GM19397 (cell line): ENCODE data around the gene RFX8.
"Not testable (repeated sequence)": the region's sequence is repeated elsewhere in the genome, so short reads cannot be mapped to it uniquely, and the experiment has no call there.

ENCODE experiments used
- ATAC-seq: cut with Tn5 transposase; IDR thresholded peaks from one replicate; pipeline ENCODE4 v1.9.1; 2021; ENCODE audit warnings: mild to moderate bottlenecking, moderate library complexity; ENCODE audit not compliant: unreplicated experiment

Gene RFX8

DNA sequence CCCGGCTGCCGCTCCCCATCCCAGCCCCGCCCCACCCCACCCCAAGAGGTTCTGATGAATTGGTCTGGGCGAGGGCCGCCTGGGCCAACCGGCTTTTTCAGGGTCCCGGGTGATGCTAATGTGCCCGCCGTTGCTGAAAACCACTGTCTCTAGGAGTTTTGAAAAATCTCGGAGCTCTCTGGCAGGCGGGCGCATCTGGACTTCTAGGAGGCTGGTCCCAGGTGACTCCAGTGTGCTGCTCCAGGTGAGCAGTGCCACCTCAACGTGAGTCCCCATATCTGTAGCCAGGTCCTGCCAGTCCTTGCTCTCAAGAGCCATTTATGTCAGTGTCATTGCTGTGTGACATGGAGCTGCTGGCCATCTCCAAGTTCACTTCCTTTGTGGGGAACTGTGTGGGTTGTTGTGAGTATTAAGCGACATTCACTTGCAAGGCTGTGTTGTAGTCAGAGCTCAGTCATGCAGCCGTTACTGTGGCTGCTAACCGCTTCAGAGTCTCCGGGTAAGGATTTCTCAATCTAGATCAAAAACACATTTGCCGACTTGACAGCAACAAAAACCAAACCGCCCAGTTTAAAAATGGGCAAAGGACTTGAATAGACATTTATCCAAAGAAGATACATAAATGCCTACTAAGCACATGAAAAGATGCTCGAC is at the start of gene RFX8:
RFX8 (minus strand) TSS at position 382 of the 654 bp plus-strand sequence. CDS start 8,264 bp downstream, outside the sequence.
- no peak for ATAC-seq

DNA sequence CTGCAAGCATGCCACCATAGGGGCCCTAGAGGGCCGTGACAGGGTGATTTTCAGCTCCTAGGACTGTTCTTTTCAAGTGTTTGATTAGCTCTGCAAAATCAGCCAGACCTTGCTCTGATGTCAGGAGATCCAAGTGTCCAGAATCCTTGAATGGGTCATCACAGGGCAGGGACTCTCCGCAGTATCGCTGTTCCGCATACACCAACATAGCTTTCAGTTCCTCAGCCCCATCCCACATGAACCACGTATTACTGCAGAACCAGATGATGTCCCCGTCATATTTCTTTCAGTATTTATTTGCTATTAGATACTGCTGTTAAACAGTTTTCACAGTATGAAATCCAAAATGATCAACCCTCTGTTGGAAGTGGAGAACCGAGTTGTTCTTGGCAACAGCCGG is 46.6 kb upstream of the RFX8 start:
- no peak for ATAC-seq

- ATAC-seq, result no peak
Observed at GRCh38 chr2:101520246-101520645, 45.3 kb upstream of the RFX8 start.

DNA sequence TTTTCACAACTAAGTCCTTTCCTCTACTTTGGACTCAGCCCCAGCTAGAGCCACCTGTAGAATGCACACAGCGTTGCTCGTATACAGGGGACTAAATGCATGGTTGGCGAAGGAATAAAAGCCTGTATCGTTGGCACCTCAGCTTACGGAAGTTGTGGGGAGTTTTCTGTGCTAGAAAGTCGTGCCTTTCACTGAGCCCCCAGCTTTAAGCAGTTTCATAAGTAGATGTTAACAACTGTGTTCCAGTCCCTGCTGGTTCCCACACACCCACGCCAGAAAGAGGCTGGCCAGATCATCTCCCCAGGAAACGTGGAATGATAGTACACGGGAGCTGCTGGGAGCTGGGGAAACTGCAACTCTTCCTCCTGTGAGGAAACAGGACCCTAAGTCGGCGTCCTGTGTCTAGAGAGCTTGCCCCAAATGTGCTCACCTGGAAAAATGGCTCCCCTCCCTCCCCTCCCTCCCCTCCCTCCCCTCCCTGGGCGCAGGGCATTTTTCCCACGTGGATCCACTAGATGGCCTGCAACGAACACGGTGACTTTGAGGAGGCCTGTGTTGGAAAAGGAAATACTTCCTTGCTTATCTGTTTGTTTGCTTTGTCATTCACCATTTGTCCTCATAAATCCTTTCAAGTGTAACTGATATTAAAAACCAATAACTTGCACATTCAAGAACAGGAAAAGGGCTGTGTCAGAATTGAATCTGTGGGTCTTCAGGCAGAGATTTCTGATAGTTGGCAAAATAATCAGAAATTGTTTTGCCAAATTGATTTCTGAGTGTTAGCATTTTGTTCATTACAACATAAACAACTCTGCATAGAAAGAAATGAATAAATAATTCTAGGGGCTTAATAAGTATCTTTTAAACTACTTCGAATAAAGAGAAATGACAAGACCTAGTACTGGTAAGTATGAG is 43.9 kb upstream of the RFX8 start:
- no peak for ATAC-seq

GRCh38 chr2:101517758-101518271 is 42.9 kb upstream of the RFX8 start:
- no peak for ATAC-seq

DNA sequence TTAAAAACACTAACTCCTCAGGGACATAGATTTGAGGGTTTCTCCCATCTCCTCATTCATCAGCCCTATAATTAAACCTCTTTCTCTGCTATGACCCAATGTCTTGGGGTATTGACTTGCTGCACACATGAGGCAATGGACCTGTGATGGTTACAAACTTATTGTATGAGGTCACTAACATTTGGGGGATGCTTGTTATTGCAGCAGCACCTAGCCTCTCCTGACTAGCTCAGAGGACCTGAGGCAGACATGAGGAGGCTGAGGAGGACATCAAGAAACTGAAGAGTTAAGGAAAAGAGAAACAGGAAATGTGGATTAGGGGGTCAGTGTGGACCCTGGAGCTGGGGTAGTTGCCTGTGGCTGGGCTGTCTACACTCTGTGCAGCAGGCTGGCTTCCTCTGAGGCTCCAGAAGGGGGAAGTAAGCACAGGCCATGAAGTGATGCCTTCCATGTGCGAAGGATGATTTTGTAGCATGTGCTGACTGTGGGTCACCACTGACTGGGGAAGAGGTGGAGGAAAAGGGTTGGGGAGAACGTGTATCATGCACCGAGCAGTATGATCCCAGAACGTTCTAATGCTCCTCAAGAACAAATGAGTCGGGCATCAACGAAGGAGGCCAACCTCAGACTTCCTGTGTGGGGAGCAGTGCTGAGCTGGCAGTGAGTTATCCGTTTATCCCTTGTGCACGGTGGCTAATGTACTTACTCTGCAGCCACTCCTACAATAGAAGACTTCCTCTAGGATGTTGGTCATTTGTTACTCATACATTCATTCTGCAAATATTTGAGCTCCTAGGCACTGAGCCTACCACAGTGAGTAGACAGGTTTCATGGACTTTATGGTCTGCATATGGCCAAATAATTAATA is 42.1 kb upstream of the RFX8 start:
- ATAC-seq, result no peak

DNA sequence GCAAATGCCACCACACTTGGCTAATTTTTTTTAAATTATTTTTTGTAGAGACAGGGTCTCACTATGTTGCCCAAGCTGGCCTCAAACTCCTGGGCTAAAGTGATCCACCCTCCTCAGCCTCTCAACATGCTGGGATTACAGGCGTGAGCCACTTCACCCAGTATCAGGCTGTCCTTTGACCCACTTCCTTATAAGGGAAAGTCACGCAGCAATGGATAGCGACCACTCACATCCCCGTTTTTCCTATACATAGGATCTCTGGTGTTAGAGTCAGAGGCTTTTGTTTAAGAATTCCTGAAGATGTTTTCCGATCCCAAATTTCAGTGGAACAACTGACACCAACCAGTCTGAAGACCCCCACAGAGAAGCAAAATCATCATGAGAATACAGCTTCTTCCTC is 41.4 kb upstream of the RFX8 start:
- no peak for ATAC-seq

- ATAC-seq, result no peak
Observed at GRCh38 chr2:101515477-101515876, 40.6 kb upstream of the RFX8 start.

DNA sequence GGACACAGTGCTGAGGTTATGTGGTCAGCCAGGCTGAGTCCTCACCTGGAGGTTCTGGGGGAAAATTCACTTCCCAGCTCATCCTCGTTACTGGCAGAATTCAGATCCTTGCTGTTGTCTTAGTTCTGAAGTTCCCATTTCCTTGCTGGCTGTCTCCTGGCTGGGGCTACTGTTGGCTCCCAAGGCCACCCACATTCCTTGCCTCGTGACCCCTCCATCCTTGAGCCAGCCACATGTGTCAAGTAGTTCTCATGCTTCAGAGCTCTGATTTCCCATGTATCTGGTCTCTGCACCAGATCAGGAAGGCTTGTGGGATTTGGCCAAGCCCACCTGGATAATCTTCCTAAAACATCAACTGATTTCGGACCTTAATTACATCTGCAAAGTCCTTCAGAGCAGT is 38.1 kb upstream of the RFX8 start:
- ATAC-seq, result no peak

DNA sequence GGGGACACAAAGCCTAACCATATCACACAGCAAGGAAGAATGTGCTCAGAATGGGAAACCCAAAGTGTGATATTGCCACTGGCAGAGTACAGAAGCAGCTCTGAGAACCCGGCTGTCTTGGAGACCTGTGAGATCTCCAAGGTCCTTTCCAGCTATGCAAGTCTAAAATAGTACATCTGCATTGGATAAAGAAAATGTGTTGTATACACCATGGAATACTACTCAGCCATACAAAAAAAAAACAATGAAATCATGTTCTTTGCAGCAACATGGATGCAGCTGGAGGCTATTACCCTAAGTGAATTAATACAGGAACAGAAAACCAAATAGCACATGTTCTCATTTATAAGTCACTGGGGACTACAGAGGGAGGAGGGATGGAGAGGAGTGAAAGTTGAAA is 36.5 kb upstream of the RFX8 start:
- no peak for ATAC-seq

GRCh38 chr2:101509499-101510284 is 34.8 kb upstream of the RFX8 start:
- no peak for ATAC-seq

- no peak for ATAC-seq
Observed at GRCh38 chr2:101508636-101509035, 33.7 kb upstream of the RFX8 start.

DNA sequence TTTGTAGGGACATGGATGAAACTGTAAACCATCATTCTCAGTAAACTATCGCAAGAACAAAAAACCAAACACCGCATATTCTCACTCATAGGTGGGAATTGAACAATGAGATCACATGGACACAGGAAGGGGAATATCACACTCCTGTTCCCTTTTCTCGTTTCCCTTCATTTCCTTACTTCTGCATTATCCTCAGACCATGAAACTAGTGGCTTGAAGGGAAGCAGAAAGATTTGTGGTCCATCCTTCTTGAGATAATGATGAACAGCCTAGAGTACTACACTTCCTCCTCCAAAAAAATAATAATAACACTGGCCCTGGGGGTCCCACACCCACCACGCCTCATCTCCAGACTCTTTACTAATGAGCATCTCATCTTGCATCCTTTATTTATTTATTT is 30.4 kb upstream of the RFX8 start:
- ATAC-seq, result not testable (repeated sequence)

DNA sequence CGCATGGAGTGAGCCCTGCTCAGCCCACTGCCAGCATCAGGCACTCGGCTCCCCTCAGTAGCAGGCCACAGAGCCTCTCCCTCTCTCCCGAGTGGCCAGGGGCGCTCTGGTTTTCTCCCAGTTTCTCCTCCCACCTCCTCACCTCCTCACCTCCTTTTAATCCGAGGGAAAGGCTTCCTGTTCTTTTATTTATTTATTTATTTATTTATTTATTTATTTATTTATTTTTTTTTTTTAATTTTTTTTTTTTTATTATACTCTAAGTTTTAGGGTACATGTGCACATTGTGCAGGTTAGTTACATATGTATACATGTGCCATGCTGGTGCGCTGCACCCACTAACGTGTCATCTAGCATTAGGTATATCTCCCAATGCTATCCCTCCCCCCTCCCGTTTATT is 29.8 kb upstream of the RFX8 start:
- not testable (repeated sequence) for ATAC-seq

- no peak for ATAC-seq
Observed at GRCh38 chr2:101502095-101502494, 27.2 kb upstream of the RFX8 start.

DNA sequence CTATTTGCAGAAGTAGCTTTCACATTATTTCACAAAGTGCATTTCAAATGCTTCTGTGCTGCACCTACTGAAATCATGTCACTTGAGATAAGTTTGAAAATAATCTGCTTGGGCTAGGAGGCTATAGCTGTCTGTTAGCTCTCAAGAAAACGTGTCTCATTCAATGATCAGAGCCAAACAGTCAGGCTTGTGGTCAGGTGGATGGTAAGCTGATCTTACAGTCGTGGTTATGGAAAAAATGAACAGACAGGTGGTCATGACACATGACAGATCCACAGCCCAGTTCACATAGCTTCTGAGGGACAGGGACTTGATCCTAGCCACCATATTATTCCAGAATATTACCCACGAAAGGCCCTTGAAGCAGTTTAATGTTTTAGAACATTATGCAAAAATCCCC is 26.5 kb upstream of the RFX8 start:
- no peak for ATAC-seq

DNA sequence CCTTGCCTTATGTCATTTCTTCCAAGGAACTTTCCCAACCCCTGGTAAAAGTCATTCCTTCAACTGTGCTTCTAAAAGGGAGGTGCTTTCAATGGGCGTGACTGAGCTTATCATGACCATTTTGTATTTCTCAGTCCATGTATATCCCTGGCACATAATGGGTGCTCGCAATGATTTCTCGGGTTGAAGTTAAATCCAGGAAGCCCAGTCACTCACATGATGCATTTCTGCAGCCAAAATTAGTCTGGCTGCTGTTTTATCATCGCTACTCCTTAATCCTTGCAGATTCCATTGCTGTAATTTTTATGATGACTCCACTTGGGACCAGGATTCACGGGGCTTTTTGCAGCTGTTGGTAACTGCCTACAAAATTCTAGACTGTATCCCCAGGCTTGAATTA is 25.9 kb upstream of the RFX8 start:
- ATAC-seq, result no peak

- ATAC-seq, result no peak
Observed at GRCh38 chr2:101500180-101500579, 25.3 kb upstream of the RFX8 start.

DNA sequence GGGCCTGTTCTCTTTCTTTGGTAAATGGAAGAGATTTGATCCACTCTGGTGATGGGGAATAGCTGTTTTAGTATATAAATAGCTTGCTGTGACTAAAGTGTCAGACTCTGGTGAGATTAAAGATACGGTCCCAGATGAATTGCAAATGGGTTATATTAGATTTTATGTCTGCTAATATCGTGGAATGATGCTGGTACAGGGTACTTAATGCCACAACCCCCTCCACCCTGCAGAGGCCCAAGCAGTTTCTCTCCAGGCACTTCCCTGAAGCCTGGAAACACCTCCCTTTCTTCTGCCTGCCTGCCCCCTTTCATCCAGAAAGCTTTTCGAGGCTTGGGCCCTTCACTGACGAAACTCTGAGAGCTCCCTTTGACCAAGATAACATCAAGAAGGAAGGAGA is 21.4 kb upstream of the RFX8 start:
- ATAC-seq, result no peak

DNA sequence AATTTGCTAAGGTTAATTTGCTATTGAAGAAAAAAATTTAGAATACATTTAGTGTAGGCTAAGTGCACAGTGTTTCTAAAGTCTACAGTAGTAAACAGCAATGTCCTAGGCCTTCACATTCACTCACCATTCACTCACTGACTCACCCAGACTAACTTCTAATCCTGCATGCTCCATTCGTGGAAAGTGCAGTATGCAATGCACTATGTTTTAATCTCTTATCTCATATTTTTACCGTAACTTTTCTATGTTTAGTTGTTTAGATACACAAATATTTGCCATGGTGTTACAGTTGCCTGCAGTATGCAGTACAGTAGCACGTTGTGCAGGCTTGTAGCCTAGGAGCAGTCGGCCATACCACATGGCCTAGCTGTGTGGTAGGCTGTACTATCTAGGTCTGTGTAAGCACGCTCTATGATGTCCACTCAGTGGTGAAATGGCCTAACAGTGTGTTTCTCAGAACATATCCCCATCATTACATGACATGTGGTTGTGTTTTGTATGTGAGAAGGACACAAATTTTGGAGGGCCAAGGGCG is 18.1 kb upstream of the RFX8 start:
- ATAC-seq, result no peak
